ENCODE measurements around the gene MYORG.

DNA sequence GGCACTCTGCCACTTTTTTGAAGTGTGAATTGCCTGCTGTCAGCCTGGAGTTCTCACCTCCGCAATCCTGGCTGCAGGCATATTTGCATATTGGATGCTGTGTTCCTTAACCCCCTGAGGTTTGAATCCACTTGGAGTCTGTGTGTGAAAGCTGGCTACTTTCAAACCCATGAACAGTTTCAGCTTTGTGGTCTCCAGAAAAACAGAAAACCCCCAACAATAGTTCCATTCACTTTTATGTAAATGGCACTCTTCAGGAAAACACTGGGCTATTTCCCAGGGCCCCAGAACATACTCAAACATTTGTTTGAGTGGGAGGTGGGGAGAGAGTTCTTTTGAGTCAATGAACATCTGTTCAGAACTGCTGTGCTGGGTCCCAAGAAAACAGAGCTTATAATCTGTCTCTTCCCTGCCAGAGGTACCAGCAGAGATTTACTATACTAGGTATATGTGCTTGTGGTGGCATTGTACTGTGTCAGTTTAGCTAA lies 42.3 kb downstream of the MYORG start:
- TF ChIP-seq, protein P1, sequence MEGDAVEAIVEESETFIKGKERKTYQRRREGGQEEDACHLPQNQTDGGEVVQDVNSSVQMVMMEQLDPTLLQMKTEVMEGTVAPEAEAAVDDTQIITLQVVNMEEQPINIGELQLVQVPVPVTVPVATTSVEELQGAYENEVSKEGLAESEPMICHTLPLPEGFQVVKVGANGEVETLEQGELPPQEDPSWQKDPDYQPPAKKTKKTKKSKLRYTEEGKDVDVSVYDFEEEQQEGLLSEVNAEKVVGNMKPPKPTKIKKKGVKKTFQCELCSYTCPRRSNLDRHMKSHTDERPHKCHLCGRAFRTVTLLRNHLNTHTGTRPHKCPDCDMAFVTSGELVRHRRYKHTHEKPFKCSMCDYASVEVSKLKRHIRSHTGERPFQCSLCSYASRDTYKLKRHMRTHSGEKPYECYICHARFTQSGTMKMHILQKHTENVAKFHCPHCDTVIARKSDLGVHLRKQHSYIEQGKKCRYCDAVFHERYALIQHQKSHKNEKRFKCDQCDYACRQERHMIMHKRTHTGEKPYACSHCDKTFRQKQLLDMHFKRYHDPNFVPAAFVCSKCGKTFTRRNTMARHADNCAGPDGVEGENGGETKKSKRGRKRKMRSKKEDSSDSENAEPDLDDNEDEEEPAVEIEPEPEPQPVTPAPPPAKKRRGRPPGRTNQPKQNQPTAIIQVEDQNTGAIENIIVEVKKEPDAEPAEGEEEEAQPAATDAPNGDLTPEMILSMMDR (IDR thresholded peaks at IDR 0.05): no peak
- no peak for TF ChIP-seq POLR2A (IDR thresholded peaks at IDR 0.05)

Measured in prostate gland (tissue), 2 donors.